Raji (cell line): ENCODE data around the gene CNGB1.

Experiments used
- POLR2A ChIP-seq: IDR thresholded peaks from 2 replicates; pipeline ENCODE4 v1.6.1; 2011; ENCODE audit warnings: low read depth, low read length, control low read depth; ENCODE audit not compliant: insufficient read depth

The CNGB1 gene

GRCh38 chr16:57834936-57835335, 136.0 kb downstream of the CNGB1 start:
- no peak for TF ChIP-seq POLR2A
